ENCODE results near the gene PKDCC. TPM values are rescaled to one million over a fixed set of nuclear protein-coding genes. Genes with fewer than 3 reads are reported as not detected.

PKDCC gene
- total and polyA plus RNA-seq, 2 donors = 25.1 to 77.8 TPM

GRCh38 chr2:42036413-42036812 lies 11.4 kb upstream of the PKDCC start:
- peaks cover 0 to 6% of the 10 kb centered on the region in 2 donors for H3K27me3 ChIP-seq (ENCODE audit: control insufficient read depth in 2 of 2, insufficient read depth in 1 of 2, low read length in 1 of 2)
- 81% methylated on average over 7 of the region's 7 CpGs for WGBS
- H3K36me3 ChIP-seq (ENCODE audit: control insufficient read depth in 2 of 2, insufficient read depth in 2 of 2, low read length in 1 of 2) = no peaks in the 10 kb centered on the region
- no peak overlapping the region for H3K4me3 ChIP-seq (ENCODE audit: low read length in 2 of 2)
- DNase-seq (ENCODE audit: low read depth in 6 of 9, low spot score in 9 of 9) = no peak
- H3K9me3 ChIP-seq (ENCODE audit: control insufficient read depth in 2 of 2, insufficient read depth in 1 of 2, low read length in 1 of 2) = no peaks in the 10 kb centered on the region
- H3K27ac ChIP-seq (ENCODE audit: low read depth in 1 of 2, low read length in 1 of 2) = no peak overlapping the region
- H3K4me1 ChIP-seq (ENCODE audit: control insufficient read depth in 2 of 2, insufficient read depth in 2 of 2, low read length in 2 of 2) = peaks cover 0 to 9% of the 10 kb centered on the region in 2 donors

DNA sequence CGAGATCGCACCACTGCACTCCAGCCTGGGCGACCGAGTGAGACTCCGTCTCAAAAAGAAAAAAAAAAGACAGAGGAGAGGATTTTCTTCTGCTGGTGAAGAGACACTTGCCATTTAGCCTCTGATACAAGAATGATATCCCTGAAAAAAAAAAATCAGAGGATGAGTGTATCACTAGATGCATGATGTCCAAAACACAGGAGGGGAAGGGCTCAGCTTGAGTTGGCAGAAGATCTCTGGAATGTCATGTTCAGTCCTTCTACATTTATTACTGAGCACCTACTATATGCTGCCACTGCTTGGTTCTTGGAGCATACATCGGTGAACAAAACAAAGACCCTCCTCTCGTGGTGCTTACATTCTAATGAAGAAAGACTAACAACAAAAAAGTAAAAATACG lies 10.9 kb upstream of the PKDCC start:
- WGBS = 97% methylated on average over 8 of the region's 8 CpGs
- peaks cover 0 to 10% of the 10 kb centered on the region in 2 donors for H3K27me3 ChIP-seq (ENCODE audit: control insufficient read depth in 2 of 2, insufficient read depth in 1 of 2, low read length in 1 of 2)
- H3K27ac ChIP-seq (ENCODE audit: low read depth in 1 of 2, low read length in 1 of 2) = no peak overlapping the region
- H3K9me3 ChIP-seq (ENCODE audit: control insufficient read depth in 2 of 2, insufficient read depth in 1 of 2, low read length in 1 of 2) = no peaks in the 10 kb centered on the region
- no peaks in the 10 kb centered on the region for H3K36me3 ChIP-seq (ENCODE audit: control insufficient read depth in 2 of 2, insufficient read depth in 2 of 2, low read length in 1 of 2)
- H3K4me3 ChIP-seq (ENCODE audit: low read length in 2 of 2) = no peak overlapping the region
- peaks cover 0 to 6% of the 10 kb centered on the region in 2 donors for H3K4me1 ChIP-seq (ENCODE audit: control insufficient read depth in 2 of 2, insufficient read depth in 2 of 2, low read length in 2 of 2)
- DNase-seq (ENCODE audit: low read depth in 6 of 9, low spot score in 9 of 9) = no peak

GRCh38 chr2:42040643-42041278 lies 7.1 kb upstream of the PKDCC start:
- no peak for DNase-seq (ENCODE audit: low read depth in 6 of 9, low spot score in 9 of 9)
- 69% methylated on average over 9 of the region's 9 CpGs for WGBS
- H3K27me3 ChIP-seq (ENCODE audit: control insufficient read depth in 2 of 2, insufficient read depth in 1 of 2, low read length in 1 of 2) = peaks cover 7 to 40% of the 10 kb centered on the region in 2 donors
- no peaks in the 10 kb centered on the region for H3K9me3 ChIP-seq (ENCODE audit: control insufficient read depth in 2 of 2, insufficient read depth in 1 of 2, low read length in 1 of 2)
- no peaks in the 10 kb centered on the region for H3K4me1 ChIP-seq (ENCODE audit: control insufficient read depth in 2 of 2, insufficient read depth in 2 of 2, low read length in 2 of 2)
- no peak overlapping the region for H3K27ac ChIP-seq (ENCODE audit: low read depth in 1 of 2, low read length in 1 of 2)
- no peaks in the 10 kb centered on the region for H3K36me3 ChIP-seq (ENCODE audit: control insufficient read depth in 2 of 2, insufficient read depth in 2 of 2, low read length in 1 of 2)
- no peak overlapping the region for H3K4me3 ChIP-seq (ENCODE audit: low read length in 2 of 2)

DNA sequence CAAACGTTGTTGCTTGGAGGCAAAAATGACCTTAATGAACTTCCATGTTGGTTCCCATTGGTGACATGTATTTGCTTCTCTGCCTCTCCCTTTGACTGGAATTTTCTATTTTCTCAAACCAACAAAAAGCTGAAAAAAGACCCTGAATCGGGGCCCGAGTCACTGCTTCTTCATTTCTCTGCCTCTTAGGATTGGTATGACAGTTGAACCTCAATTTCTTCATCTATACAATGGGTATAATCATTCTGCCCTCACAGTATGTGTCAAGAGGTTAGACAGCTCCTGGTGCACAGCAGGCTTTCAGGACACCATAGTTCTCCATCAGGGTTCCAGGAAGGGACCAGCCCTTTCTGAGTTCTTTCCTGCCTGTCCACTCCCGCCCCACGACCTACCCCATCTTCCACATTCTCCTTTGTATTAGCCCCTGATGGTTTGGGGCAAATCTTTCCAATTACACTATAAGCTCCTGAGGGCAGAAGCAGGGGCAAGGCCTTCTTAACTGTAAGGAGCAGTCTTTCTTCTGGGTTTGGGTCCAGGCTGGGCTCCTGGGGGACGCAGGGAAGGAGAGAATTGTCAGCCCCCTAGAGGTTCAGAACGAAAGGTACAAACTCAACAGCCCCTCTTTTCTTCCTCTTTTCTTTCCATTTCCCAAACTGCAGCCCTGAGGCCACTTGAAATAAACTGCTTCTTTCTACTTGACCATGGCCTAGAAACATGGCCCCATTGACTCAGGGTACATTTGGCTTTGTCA lies 6.3 kb upstream of the PKDCC start:
- Histone ChIP-seq H3K36me3 (ENCODE audit: control insufficient read depth in 2 of 2, insufficient read depth in 2 of 2, low read length in 1 of 2) (no peaks in the 10 kb centered on the region), H3K27ac (ENCODE audit: low read depth in 1 of 2, low read length in 1 of 2) (no peak overlapping the region), H3K27me3 (ENCODE audit: control insufficient read depth in 2 of 2, insufficient read depth in 1 of 2, low read length in 1 of 2) (peaks cover 15 to 48% of the 10 kb centered on the region in 2 donors), H3K4me3 (ENCODE audit: low read length in 2 of 2) (no peak overlapping the region), H3K4me1 (ENCODE audit: control insufficient read depth in 2 of 2, insufficient read depth in 2 of 2, low read length in 2 of 2) (no peaks in the 10 kb centered on the region), H3K9me3 (ENCODE audit: control insufficient read depth in 2 of 2, insufficient read depth in 1 of 2, low read length in 1 of 2) (no peaks in the 10 kb centered on the region)
- no peak for DNase-seq (ENCODE audit: low read depth in 6 of 9, low spot score in 9 of 9)
- 81% methylated on average over 7 of the region's 7 CpGs for WGBS

DNA sequence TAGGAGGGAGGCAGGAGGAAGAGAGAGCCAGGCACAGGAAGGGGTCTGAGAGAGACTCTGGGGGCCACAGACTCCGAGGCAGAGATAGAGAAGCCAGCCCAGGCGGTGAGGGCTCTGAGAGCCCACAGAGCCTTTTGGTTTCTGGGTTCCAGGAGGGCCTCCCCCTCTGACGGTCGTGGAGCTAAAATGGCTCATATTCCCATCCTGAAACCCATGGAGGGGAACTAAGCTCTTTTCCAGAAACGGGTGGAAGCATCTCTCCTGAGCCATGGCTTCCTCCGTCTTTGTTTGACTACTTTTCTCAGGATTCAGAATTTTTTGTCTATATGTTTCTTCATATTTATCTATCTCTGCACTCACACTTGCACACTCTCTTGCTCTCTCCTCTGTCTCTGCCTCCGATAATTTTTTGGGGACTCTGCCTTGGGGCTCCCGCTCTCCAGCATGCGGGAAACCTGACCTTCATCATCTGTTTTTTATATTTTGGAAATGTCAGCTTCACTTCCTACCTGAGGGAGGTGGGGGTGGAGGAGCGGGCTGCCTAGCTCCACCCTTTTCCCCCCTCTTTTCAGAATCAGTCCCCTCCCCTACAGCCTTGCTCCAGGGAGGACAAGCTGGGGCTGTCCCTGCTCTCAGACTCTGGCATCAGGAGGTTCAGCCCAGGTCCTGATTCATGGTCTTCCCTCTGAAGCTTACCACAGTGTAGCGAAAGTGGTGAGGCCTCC lies 5.0 kb upstream of the PKDCC start:
- DNase-seq (ENCODE audit: low read depth in 6 of 9, low spot score in 9 of 9) = no peak
- Histone ChIP-seq H3K4me3 (ENCODE audit: low read length in 2 of 2) (no peak overlapping the region), H3K36me3 (ENCODE audit: control insufficient read depth in 2 of 2, insufficient read depth in 2 of 2, low read length in 1 of 2) (no peaks in the 10 kb centered on the region), H3K9me3 (ENCODE audit: control insufficient read depth in 2 of 2, insufficient read depth in 1 of 2, low read length in 1 of 2) (no peaks in the 10 kb centered on the region), H3K27ac (ENCODE audit: low read depth in 1 of 2, low read length in 1 of 2) (peak overlapping the region in 1 of 2 donors; percentile 38), H3K27me3 (ENCODE audit: control insufficient read depth in 2 of 2, insufficient read depth in 1 of 2, low read length in 1 of 2) (peaks cover 25 to 58% of the 10 kb centered on the region in 2 donors), H3K4me1 (ENCODE audit: control insufficient read depth in 2 of 2, insufficient read depth in 2 of 2, low read length in 2 of 2) (peaks cover 0 to 5% of the 10 kb centered on the region in 2 donors)
- WGBS = 89% methylated on average over 11 of the region's 11 CpGs

- H3K36me3 ChIP-seq (ENCODE audit: control insufficient read depth in 2 of 2, insufficient read depth in 2 of 2, low read length in 1 of 2) = no peaks in the 10 kb centered on the region
- H3K4me3 ChIP-seq (ENCODE audit: low read length in 2 of 2) = no peak overlapping the region
- no peak for DNase-seq (ENCODE audit: low read depth in 6 of 9, low spot score in 9 of 9)
- no peaks in the 10 kb centered on the region for H3K9me3 ChIP-seq (ENCODE audit: control insufficient read depth in 2 of 2, insufficient read depth in 1 of 2, low read length in 1 of 2)
- no peak overlapping the region for H3K27ac ChIP-seq (ENCODE audit: low read depth in 1 of 2, low read length in 1 of 2)
- H3K4me1 ChIP-seq (ENCODE audit: control insufficient read depth in 2 of 2, insufficient read depth in 2 of 2, low read length in 2 of 2) = peaks cover 0 to 5% of the 10 kb centered on the region in 2 donors
- peaks cover 35 to 65% of the 10 kb centered on the region in 2 donors for H3K27me3 ChIP-seq (ENCODE audit: control insufficient read depth in 2 of 2, insufficient read depth in 1 of 2, low read length in 1 of 2)
- 95% methylated on average over 3 of the region's 3 CpGs for WGBS
These were observed 3.9 kb upstream of the PKDCC start for GRCh38 chr2:42043789-42044394.

DNA sequence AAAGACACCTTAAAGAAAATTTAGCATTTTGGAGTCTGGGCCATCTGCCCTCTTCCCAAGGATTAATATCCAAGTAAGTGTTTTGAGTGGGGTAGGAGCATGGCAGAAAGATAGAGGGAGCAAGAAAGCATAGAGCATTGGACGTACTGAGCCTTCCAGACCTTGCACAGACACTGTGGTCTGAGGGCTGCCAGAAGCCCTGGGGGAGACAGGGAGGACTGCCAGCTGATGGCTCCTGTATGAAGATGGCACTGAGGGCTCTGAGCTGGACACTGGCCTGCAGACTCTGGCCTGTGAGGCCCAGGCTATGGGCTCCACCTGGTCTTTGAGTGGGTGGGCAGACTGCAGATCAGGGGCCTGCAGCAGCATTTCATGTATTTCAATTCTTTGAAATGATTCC lies 2.9 kb upstream of the PKDCC start:
- no peaks in the 10 kb centered on the region for H3K9me3 ChIP-seq (ENCODE audit: control insufficient read depth in 2 of 2, insufficient read depth in 1 of 2, low read length in 1 of 2)
- H3K4me1 ChIP-seq (ENCODE audit: control insufficient read depth in 2 of 2, insufficient read depth in 2 of 2, low read length in 2 of 2) = peaks cover 0 to 5% of the 10 kb centered on the region in 2 donors
- no peak overlapping the region for H3K4me3 ChIP-seq (ENCODE audit: low read length in 2 of 2)
- WGBS = 97% methylated on average over 1 of the region's 1 CpG
- no peaks in the 10 kb centered on the region for H3K36me3 ChIP-seq (ENCODE audit: control insufficient read depth in 2 of 2, insufficient read depth in 2 of 2, low read length in 1 of 2)
- no peak for DNase-seq (ENCODE audit: low read depth in 6 of 9, low spot score in 9 of 9)
- H3K27me3 ChIP-seq (ENCODE audit: control insufficient read depth in 2 of 2, insufficient read depth in 1 of 2, low read length in 1 of 2) = peaks cover 45 to 76% of the 10 kb centered on the region in 2 donors
- no peak overlapping the region for H3K27ac ChIP-seq (ENCODE audit: low read depth in 1 of 2, low read length in 1 of 2)

DNA sequence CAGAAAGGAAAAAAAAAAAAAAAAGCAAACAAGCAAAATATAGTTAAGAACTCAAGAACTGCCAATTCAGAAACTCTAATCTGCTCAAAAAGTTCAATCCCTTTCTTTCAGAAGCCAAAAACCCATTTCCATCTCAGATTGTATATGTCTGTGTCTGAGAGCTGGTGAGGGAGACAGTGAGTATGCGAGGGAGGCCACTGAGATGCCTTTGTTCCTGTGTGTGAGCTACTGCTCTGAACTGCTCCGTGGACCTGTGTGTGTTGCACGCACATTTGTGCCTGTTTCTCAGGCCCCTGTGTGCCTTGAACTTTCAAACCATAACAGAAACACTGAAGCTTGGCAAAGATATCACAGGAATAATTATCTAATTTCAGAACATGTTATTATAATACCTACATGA lies 2.5 kb upstream of the PKDCC start:
- Histone ChIP-seq H3K27ac (ENCODE audit: low read depth in 1 of 2, low read length in 1 of 2) (no peak overlapping the region), H3K4me3 (ENCODE audit: low read length in 2 of 2) (no peak overlapping the region), H3K4me1 (ENCODE audit: control insufficient read depth in 2 of 2, insufficient read depth in 2 of 2, low read length in 2 of 2) (peaks cover 0 to 5% of the 10 kb centered on the region in 2 donors), H3K9me3 (ENCODE audit: control insufficient read depth in 2 of 2, insufficient read depth in 1 of 2, low read length in 1 of 2) (no peaks in the 10 kb centered on the region), H3K27me3 (ENCODE audit: control insufficient read depth in 2 of 2, insufficient read depth in 1 of 2, low read length in 1 of 2) (peaks cover 47 to 80% of the 10 kb centered on the region in 2 donors), H3K36me3 (ENCODE audit: control insufficient read depth in 2 of 2, insufficient read depth in 2 of 2, low read length in 1 of 2) (no peaks in the 10 kb centered on the region)
- DNase-seq (ENCODE audit: low read depth in 6 of 9, low spot score in 9 of 9) = no peak
- 94% methylated on average over 3 of the region's 3 CpGs for WGBS

Measured in thymus (tissue), 11 donors.